ENCODE results near the gene MTX2.
"Not testable (repeated sequence)": the region's sequence is repeated elsewhere in the genome, so short reads cannot be mapped to it uniquely, and the experiment has no call there.

Gene MTX2

DNA sequence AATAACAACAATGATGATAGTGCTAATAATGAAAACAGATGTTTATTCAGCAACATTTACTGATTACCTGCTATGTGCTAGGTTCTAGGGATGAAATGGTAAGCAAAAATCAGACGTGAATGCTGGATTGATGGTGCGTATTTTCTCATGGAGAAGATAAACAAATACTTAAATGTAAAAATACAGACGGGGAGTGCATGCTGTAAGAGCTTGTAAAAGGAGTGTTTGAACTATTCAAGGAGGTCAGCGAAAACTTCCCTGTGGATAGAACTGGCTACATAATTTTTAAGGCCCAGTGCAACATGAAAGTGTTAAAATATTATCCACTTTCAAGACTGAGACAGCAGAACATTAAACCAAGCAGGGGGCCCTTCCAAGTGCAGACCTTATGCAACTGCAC is 22.1 kb downstream of the MTX2 start:
- DNase-seq (ENCODE audit: low read depth): no peak

DNA sequence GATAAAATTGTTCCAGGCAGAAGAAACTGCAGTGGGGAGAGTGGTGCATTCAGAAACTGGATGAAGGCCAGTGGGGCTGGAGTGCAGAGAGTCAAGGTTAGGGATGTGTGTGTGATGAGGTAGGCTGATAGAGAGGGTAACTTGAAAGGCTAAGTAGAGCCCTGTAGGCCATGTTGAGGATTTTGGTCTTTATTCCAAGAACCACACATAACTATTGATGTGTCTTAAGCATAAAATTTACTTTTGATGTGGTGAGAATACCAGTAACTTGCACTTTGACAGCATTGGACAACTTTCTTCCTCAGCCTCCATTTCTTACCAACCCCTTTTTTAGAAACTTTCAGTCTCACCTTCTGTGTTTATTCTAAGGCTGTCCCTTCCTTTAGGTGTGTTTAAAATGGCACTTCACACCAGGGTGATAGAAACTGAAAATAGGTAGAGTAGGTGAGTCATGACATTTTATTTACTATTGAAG is 22.6 kb downstream of the MTX2 start:
- no peak for DNase-seq (ENCODE audit: low read depth)

DNA sequence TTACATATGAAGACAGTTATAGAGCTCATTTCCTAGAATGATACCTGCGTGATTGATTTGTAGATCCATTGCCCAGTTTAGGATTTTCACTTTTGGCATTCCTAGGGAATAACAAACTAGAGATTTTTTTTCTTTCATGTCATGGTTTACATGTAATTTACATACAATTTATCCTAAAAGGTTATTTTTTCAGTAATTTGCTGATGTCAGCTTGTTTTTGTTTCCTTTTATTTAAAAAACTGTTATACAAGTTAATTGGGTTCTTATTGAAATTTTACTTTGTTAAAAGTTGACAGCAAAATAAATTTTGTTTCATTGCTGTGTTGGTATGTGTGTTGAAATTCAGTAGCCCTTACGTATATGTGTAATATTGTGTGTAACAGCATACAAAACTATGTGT is 23.4 kb downstream of the MTX2 start:
- DNase-seq (ENCODE audit: low read depth): no peak

DNA sequence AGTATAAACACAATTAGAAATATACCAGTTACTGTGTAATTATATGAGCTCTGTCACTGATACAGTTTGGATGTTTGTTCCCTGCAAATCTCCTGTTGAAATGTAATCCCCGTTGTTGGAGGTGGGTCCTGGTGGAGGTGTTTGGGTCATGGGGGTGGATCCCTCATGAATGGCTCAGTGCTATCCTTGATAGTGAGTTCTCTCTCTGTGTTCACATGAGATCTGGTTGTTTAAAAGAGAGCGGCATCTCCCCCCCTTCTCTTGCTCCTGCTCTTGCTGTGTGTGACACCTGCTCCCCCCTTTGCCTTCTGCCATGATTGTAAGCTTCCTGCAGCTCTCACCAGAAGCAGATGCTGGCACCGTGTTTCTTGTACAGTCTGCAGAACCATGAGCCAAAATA is 24.1 kb downstream of the MTX2 start:
- DNase-seq (ENCODE audit: low read depth): no peak

DNA sequence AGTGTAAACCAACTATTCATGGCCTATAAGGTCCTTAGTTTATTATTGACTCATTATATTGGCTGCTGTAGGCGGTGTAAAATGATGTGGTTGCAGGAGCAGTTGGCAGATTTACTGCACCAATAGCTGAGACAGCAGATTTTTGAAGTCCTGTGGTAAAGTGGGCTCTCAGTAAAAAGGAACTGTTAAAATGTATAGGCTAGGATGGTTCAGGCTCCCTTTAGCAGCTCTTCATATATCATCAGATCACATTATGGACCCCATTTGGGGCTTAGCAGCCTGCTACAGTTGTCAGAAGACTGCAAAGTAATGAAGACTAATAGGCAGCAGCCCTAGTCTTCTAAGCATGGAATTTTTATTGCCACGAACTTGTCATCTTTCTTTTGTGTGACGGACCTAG is 27.8 kb downstream of the MTX2 start:
- no peak for DNase-seq (ENCODE audit: low read depth)

DNA sequence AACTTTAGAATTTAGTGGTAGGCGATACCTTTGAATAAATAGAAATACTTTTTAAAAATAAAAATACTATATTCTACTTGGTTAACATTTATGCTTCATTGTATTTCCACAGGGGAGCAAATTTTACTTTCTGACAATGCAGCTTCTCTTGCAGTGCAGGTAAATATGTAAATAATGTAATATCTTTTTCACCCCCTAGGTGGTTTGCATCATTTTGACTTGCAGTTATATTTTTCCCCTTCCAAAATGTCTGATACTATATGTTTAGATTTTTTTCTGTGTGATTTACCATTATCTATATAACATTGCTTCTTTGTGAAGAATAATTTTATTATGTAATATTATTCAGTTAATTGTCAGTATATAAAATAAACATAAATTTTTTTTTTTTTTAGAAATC is 28.5 kb downstream of the MTX2 start:
- DNase-seq (ENCODE audit: low read depth): no peak

DNA sequence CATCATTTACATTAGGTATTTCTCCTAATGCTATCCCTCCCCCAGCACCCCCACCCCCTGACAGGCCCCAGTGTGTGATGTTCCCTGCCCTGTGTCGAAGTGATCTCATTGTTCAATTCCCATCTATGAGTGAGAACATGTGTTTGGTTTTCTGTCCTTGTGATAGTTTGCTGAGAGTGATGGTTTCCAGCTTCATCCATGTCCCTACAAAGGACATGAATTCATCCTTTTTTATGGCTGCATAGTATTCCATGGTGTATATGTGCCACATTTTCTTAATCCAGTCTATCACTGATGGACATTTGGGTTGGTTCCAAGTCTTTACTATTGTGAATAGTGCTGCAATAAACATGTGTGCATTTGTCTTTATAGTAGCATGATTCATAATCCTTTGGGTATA is 36.8 kb downstream of the MTX2 start:
- not testable (repeated sequence) for DNase-seq (ENCODE audit: low read depth)

DNA sequence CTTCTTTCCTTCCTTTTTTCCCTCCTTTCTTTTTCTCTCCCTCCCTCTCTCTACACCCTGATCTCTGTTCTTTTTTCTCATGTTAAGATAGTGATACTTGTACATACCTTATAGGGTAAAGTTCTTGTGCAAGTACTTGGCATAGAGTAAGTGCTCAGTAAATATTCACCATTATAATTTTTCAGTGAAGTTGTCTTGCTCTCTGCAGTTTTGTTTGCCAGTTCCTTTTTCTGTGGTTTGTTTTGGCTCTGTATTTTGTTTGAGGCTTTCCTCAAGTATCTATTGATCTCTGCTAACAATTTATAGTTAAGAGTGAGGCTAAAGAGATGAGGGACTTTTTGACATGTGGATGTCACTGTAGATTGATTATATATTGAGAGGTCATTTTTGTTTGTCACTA is 48.0 kb downstream of the MTX2 start:
- no peak for DNase-seq (ENCODE audit: low read depth)

DNA sequence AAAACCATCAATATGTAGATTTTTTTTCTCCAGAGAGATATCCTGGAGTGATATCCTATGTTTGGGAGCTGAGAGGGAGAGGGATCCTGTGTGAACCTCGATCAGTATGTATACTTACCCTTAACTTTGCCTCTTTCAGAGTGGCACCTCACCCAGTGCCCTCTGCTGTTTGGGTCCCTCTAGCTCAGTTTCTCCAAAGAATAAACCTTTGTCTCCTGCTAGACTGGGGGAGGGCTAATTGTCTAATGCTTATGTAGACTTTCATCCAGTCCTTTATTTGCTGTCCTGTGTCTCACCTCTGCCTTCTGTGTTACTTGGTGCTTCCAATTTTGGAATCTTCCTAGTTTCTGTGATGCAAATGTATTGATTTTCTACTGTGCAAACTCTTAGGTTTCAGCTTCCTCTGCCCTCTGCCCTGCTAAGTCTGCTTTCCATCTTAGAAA is 48.4 kb downstream of the MTX2 start:
- DNase-seq (ENCODE audit: low read depth): no peak

DNA sequence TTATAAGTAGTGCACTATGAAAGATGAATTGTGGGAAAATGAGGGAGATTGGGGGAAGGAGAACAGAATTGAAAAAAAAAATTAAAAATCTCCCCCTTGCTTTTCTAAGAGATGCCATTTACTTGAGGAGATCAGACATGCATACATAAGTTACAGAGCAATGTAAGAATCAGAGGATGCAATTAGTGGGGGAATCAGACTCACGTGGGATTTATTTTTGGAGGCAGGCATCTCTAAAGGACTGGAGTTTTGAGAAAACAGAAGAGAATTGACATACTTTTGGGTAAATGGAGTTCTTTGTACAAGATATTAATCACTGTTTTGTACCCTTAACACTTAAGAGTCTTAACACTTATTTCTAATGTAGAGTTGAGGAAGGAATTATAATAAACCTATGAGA is 52.7 kb downstream of the MTX2 start:
- no peak for DNase-seq (ENCODE audit: low read depth)

DNA sequence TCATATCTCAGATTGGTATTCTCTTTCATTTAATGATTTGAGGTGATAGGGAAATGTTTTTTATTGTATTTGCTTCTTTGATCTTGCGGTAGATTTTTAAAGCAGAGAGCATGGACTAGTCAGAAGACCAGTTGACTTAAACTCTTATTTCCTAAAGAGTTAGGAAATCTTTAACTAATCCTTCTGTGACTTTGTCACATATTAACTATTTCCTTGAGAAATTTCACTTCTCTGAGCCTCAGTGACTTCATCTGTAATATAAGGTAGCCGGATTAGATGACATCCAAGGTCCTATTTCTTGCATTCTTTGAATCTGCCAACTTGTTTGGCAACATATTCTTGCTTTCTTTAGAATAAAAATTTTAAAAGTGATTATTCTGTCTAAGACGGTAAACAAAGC is 55.6 kb downstream of the MTX2 start:
- DNase-seq (ENCODE audit: low read depth): no peak

DNA sequence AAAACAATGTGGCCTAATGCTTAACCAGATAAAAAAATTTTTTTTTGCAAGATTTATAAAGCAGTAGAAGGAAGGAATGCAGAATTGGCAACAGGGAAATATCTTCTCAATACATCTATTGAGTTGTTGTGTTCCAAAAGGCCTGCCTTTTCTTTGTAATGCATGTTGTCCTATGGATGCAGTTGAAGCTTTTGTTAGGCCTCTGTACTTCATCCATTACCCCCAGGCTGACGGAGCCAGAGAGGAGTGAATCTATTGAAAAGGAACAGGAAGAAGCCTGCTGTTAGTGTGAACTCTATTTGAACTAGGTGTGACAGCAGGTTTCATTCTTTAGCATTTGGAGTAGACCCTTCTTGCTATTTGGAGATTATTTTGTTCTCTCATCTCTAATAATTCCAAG is 56.5 kb downstream of the MTX2 start:
- DNase-seq (ENCODE audit: low read depth): no peak

DNA sequence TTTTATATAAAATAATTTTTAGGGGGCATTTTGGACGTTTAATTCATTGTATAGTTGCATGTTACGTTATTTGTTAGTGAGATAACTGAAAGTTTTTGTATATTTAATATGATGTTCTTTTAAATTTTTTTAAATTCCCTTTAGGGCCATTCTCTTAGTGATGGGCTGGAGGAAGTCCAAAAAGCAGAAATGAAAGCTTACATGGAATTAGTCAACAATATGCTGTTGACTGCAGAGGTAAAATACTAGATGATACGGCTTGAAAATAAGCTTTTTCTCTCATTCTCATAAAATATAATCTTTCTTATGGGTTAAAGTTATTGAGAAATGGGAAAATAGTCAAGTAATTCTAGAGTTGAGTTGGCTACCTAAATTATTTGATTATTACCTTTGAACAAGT is 58.9 kb downstream of the MTX2 start:
- no peak for DNase-seq (ENCODE audit: low read depth)

DNA sequence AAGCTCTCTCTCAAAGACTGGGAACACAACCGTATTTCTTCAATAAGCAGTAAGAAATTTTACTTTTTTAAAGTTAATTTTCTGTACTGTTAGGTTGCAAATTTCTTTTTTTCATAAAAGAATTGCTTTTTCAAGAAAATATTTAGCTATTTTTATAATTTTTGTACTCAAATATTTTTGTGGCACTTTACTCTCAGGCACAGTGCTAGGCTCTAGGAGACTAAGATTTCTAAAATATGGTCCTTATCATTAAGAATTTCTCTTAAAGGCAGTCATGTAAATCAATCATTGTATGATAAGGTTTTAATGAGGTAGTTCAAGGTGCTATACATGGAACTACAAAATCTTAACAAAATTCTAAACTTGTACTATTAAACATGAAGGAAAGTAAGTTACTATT is 61.4 kb downstream of the MTX2 start:
- DNase-seq (ENCODE audit: low read depth): no peak

DNA sequence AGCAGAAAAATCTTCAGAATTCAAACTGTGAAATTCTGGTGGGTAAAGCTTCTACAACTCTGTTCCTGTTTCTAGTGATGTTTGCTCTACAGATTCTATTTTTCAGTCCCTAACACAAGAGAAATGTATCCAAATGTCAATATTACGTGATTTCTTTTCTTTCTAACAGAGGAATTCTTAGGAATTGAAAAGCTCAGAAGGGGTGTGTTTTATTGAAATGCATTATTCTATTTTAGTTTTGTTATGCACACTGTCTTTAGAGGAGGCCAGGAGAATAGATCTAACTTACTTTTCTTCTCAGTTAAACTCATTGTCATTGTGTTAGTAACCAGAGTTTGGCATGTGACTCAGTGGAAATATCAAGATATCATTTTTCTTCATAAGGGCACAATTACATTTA is 62.4 kb downstream of the MTX2 start:
- no peak for DNase-seq (ENCODE audit: low read depth)

DNA sequence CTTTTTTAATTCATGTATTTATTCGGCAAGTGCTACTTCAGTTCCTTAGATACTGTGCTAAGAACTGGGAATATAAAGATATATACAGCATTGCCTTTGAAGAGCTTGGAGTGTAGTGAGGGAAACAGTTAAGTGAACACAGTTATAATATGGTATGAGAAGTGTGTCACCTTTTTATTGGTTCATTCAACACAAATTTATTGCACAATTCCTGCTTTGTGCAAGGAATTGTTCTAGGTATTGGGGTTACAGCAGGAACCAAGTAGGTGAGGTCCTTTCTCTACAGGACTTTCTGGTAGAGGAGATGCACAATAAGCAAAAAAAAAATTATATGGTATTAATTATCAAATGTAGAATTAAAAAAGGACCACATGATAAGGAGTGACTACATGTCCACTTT is 65.5 kb downstream of the MTX2 start:
- DNase-seq (ENCODE audit: low read depth): no peak

DNA sequence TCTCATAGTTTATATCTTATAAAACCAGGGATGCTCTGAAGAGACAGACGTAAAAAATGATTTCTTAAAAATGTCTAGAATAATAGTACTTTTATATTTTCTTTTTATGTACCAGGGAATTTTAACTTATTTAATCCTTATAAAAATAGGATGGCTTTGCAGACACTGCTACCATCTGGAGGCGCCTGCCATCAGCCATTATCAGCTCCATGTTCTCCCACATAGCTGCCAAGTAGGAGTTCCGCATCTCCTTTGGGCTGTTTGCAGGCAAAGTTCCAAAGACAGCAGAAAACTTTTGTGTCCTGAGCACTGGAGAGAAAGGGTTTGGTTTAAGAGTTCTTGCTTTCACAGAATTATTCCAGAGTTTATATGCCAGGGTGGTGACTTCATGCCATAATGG is 69.2 kb downstream of the MTX2 start:
- DNase-seq (ENCODE audit: low read depth): no peak

DNA sequence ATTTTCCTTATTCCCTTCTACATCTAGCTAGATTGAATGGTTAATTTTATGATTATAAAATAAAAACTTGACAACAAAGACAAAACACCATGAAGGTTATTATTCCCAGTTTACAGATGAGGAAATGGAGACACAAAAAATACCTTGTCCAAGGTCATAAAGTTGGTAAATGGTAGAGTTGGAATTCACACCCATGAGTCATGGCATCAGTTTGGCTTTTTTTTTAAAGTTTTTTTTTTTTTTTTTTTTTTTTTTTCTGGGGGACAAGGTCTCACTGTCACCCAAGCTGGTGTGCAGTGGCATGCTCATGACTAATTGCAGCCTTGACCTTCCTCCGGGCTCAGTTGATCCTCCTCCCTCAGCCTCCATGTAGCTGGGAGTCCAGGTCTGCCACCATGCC is 70.0 kb downstream of the MTX2 start:
- DNase-seq (ENCODE audit: low read depth): no peak

DNA sequence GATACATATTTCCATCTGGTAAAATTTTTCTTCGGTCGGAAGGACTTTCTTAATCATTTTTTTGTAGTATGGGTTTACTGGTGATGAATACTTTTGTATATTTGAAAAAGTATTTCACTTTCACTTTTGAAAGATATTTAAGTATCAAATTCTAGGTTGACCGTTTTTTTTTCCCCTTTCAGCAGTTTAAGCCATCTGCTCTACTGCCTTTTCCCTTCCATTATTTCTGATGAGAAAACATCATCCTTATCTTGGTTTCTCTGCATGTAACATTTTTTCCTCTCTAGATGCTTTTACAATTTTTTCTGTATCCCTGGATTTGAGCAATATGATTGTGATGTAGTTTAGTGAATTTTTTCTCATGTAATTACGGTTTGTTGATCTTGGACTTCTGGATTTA is 87.0 kb downstream of the MTX2 start:
- DNase-seq (ENCODE audit: low read depth): no peak

DNA sequence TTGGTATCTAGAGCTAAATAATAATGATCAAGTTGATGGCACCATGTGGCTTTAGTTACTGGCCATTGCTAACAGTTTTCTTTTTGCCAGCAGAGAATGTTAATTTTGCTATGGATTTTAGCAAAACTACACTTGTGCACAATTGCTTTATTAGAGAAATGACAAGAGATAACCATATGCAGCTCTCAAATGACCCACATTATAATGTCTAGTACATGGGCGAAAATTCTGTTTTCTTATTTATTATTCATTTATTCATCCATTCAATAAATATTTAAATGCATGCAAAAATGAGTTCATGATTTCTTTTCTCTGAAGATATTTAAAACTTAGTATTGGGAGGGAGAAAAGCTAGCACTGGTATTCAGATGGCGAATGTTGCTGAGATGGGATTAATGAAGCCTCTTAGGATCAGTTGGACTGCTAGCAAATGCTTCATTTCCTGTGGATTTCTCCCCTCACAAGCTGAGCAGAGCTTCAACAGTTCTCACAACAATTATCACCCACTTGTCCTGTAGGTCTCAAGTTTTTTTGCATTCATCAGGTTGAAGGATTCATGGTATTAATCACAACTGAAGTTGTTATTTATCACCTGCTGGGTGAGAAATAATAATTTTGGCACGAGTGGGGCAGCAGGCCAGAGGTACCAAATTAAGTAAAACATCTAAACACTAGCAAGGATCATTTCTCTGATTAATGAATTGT is 95.2 kb downstream of the MTX2 start:
- DNase-seq (ENCODE audit: low read depth): no peak

DNA sequence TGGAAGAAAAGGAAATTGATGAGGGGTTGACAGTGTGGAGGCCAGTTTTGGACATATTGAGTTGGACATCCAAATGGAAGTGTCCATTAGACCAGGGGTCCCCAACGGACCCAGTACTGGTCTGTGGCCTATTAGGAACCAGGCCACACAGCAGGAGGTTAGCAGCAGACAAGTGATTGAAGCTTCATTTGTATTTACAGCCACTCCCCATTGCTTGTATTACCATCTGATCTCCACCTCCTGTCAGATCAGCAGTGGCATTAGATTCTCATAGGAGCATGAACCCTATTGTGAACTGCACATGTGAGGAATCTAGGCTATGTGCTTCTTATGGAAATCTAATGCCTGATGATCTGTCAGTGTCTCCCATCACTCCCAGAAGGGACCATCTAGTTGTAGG is 99.1 kb downstream of the MTX2 start:
- no peak for DNase-seq (ENCODE audit: low read depth)

DNA sequence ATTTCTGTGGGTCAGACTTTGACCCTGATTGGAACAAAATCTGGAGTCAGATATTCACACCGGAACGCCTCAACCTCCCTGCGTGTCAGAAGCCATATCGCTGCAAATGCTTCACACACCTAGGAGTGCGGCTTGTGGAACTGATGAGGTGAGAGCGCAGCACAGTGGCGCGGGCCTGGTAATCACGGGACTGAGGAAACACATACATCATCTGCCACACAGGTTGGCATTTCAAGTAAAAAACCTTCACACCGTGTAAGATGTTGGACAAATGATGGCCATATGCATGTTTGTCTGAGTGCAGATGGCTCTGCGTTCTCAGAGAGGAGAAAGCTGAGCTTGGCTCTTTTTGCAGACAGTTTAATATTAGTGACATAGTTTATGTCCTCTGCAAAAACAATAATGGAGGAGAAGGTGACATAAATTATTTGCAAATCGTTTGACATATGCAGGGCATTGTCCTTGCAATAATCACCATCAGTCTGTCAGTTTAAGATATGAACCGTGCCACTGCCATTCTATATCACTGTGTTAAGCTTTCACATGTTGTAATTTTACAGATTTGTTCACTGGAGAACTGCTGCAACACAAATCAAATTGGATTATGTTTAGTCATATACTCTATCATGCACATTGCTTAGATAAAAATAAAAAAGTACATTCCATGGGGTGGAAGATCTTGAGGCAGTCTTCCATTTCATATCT is 101.4 kb downstream of the MTX2 start:
- DNase-seq (ENCODE audit: low read depth): no peak

DNA sequence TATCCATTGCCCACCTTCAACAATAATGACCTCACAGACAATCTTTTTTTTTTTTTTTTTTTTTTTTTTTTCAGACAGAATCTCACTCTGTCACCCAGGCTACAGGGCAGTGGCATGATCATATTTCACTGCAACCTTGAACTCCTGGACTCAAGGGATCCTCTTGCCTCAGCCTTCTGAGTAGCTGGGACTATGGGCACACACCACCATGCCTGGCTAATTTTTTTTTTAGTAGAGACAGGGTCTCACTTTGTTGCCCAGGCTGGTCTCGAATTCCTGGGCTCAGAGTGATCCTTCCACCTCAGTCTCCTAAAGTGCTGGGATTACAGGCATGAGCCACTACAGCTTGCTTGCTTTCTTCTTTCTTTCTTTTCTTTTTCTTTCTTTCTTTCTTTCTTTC is 103.9 kb downstream of the MTX2 start:
- not testable (repeated sequence) for DNase-seq (ENCODE audit: low read depth)

DNA sequence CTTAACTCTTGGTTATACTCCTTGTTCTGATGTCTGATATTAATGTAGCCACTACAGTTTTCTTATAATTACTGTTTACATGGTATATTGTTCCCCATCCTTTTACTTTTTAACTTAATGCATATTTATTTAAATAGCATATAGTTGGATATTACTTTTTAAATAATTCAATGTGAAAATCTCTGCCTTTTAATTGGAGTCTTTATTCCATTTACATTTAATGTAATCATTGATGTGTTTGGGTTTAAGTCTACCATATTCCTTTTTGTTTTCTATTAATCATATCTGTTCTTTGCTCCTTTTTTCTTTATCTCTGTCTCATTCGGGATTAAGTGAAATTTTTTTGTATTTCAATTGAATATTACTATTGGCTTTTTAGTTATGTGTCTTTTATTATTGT is 109.1 kb downstream of the MTX2 start:
- no peak for DNase-seq (ENCODE audit: low read depth)

Measured in stimulated activated CD8-positive, alpha-beta memory T cell treated with anti-CD3 and anti-CD28 coated beads, Interleukin-15, amount 100 ng/mL, for 1 hour (primary cell).